ENCODE results near the gene ITGB6.

The ITGB6 gene

DNA sequence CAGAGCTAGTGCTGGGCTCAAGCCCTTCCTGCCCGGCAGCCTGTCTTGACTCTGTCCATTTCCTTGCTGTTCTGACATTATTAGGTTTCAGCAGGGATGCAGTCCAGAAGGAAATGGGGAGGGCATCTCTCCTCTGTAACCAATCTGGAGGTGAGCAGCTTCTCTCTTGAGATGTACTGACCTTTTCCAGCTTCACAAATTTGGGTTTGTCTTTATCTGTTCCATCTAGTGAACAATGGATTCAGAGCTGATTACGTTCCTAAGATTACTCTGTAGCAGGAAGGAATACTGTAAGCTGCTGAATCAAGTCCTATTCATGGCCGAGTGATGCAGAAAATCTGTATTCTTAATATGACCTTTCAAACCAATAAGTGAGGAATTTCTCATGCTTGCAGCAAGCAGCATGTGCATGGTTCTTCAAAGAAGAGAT, 148.7 kb downstream of the ITGB6 start:
- DNase-seq (ENCODE audit: low read depth in 2 of 2), result no peak

GRCh38 chr2:160050147-160050546, 149.9 kb downstream of the ITGB6 start:
- no peak for DNase-seq (ENCODE audit: low read depth in 2 of 2)

All from stimulated activated CD4-positive, alpha-beta T cell treated with anti-CD3 and anti-CD28 coated beads, Interleukin-1b, Interleukin-23, amount 100 ng/mL, for 1 hour (primary cell).